K562 (cell line): Measurements from ENCODE around the gene KATNAL1. TPM values are rescaled to one million over a fixed set of nuclear protein-coding genes. Genes with fewer than 3 reads are reported as not detected.

Source experiments
- CREBBP ChIP-seq: IDR thresholded peaks from one replicate; pipeline ENCODE4 v1.6.1; 2012; ENCODE audit warnings: low read depth, mild to moderate bottlenecking, control low read depth, inconsistent platforms, low read length
- REST ChIP-seq, 2 experiments: fragments of 450-650 bp; formaldehyde crosslinking in 1 of 2; IDR thresholded peaks; 2 replicates each; pipeline versions ENCODE4 v1.4.0 to v1.6.1; 2014 to 2020; ENCODE audit warnings: mild to moderate bottlenecking in 2 of 2, borderline replicate concordance in 1 of 2, low read depth in 1 of 2
- polyA plus RNA-seq, 8 experiments: library from polyadenylated mRNA; depleted of rRNA in 4 of 8; stranded (reverse) in 5 of 8; unstranded in 3 of 8; fragments of >200 nt; fragmentation: Nextera tagmentation in 2 of 8; fragmentation: Illumina TruSeq in 1 of 8; extraction: Ambion mirVana in 2 of 8; extraction: Trizol in 1 of 8; gene quantifications; 2 replicates each; pipeline versions ENCODE4 v1.2.1 to v1.2.3, GENCODE V29; 2011 to 2014; ENCODE audit warnings: inconsistent platforms in 1 of 8, missing spikeins in 1 of 8
- total RNA-seq, 7 experiments: library from RNA; depleted of rRNA in 6 of 7; stranded (reverse); fragments of >200 nt in 6 of 7; fragmentation: Illumina TruSeq in 2 of 7; extraction: Trizol in 2 of 7; gene quantifications; 2 replicates each; pipeline versions ENCODE4 v1.2.1 to v1.2.3, GENCODE V29; 2011 to 2021; ENCODE audit warnings: low replicate concordance in 1 of 7

Gene KATNAL1
- total and polyA plus RNA-seq, 9 of the 15 experiments (the other 6 are each of a cell fraction or from before 2014, with no cell fraction given) = 2.5 to 8.2 (median 5.5) TPM

- TF ChIP-seq REST (IDR thresholded peaks at IDR 0.05; ENCODE audit: borderline replicate concordance) = peak; percentile 46; the same call in 1 of the 2 replicates
- TF ChIP-seq REST (CRISPR knock-in tag; IDR thresholded peaks at IDR 0.05; ENCODE audit: low read depth) = no peak
- TF ChIP-seq CREBBP = no peak
Measured at GRCh38 chr13:30355384-30355699, 48.0 kb upstream of the KATNAL1 start (continued).
